A673 (cell line): ENCODE data around the gene ITCH. TPM values are rescaled to one million over a fixed set of nuclear protein-coding genes. Genes with fewer than 3 reads are reported as not detected.
"Not testable (repeated sequence)": the region's sequence is repeated elsewhere in the genome, so short reads cannot be mapped to it uniquely, and the experiment has no call there.

Source experiments
- BruUV-seq: library from RNA; stranded (reverse); fragments of 400-500 nt; replicated peaks from 2 replicates; lab custom pipeline; 2021; lab: Mats Ljungman, UMichigan
- CTCF ChIA-PET: fragments of 300-600 bp; sonication (Branson Sonifier 250); formaldehyde crosslinking; loops from one replicate; lab custom pipeline; 2022; ENCODE audit warnings: antibody characterized with exemption; lab: Charles Lee
- POLR2A ChIA-PET: fragments of 300-600 bp; sonication (Branson Sonifier 250); formaldehyde crosslinking; loops from one replicate; lab custom pipeline; 2022; ENCODE audit warnings: antibody characterized with exemption; ENCODE audit not compliant: low non-redundant PET; lab: Charles Lee
- DNase-seq: peaks from one replicate; pipeline ENCODE4 v3.0.0-alpha.2; 2015; ENCODE audit warnings: low spot score
- H3K27ac ChIP-seq: fragments of 200-600 bp; sonication (generic); 2 replicates; pipeline ENCODE4 v1.5.1; 2016; ENCODE audit warnings: mixed run types, low read depth, mild to moderate bottlenecking, mixed read lengths, antibody characterized with exemption, low read length; ENCODE audit not compliant: poor library complexity, severe bottlenecking
- H3K27me3 ChIP-seq: fragments of 200-600 bp; sonication (generic); replicated peaks from 2 replicates; pipeline ENCODE4 v1.6.1; 2017; ENCODE audit warnings: mixed run types, low read depth, mild to moderate bottlenecking, mixed read lengths, antibody characterized with exemption, low read length; ENCODE audit not compliant: insufficient read depth, poor library complexity
- H3K36me3 ChIP-seq: fragments of 200-600 bp; sonication (generic); 2 replicates; pipeline ENCODE4 v1.6.1; 2016; ENCODE audit warnings: mixed run types, mild to moderate bottlenecking, mixed read lengths, antibody characterized with exemption, low read length; ENCODE audit not compliant: insufficient read depth, poor library complexity, severe bottlenecking
- H3K4me1 ChIP-seq: fragments of 200-600 bp; sonication (generic); 2 replicates; pipeline ENCODE4 v1.6.1; 2017; ENCODE audit warnings: mixed run types, mild to moderate bottlenecking, mixed read lengths, antibody characterized with exemption, low read length; ENCODE audit not compliant: insufficient read depth, poor library complexity, severe bottlenecking
- H3K4me3 ChIP-seq: fragments of 200-600 bp; sonication (generic); 2 replicates; pipeline ENCODE4 v1.5.1; 2016; ENCODE audit warnings: low read depth, mixed run types, mild to moderate bottlenecking, mixed read lengths, low read length; ENCODE audit not compliant: poor library complexity, severe bottlenecking
- H3K9me3 ChIP-seq: fragments of 200-600 bp; sonication (generic); 2 replicates; pipeline ENCODE4 v1.6.1; 2016; ENCODE audit warnings: mixed run types, low read depth, mild to moderate bottlenecking, mixed read lengths, antibody characterized with exemption, low read length; ENCODE audit not compliant: poor library complexity, severe bottlenecking
- EZH2 ChIP-seq: fragments of 200-600 bp; sonication (generic); IDR thresholded peaks from 2 replicates; pipeline ENCODE4 v1.6.1; 2017; ENCODE audit warnings: borderline replicate concordance, low read depth, mild to moderate bottlenecking, mixed read lengths, antibody characterized with exemption, low read length; ENCODE audit not compliant: poor library complexity, severe bottlenecking
- intact Hi-C: fragments of 100-400 bp; cut with micrococcal nuclease; formaldehyde crosslinking; loops from one replicate; pipeline ENCODE4 v1.10.0; 2022; ENCODE audit not compliant: unreplicated experiment
- total RNA-seq: library from RNA; stranded (reverse); gene quantifications from 2 replicates; pipeline ENCODE4 v1.2.3, GENCODE V29; 2021
- TF ChIP-seq, protein P1 (sequence below): fragments of 300-800, 200-600 bp; sonication (generic); conservative IDR thresholded peaks from 2 replicates; pipeline ENCODE4 v1.5.1; 2017; ENCODE audit warnings: low read depth, mild to moderate bottlenecking, antibody characterized with exemption, low read length, moderate library complexity, mixed read lengths

ITCH gene
- total RNA-seq, 1 experiment from 2014 or later = 56.2 TPM

DNA sequence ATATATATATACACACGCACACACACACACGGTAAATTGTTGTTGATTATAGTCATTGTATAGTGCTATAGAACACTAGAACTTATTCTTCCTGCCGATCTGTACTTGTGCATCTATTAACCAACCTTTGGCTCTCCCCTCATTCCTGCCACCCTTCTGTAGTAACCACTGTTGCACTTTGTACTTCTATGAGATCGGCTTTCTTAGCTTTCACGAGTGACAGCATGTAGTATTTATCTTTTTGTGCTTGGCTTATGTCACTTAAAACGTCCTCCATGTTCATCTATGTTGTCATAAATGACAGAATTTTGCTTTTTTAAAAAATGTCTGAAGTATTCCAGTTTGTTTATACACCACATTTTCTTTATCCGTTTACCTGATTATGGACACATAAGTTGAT lies 132.2 kb downstream of the ITCH start:
- intact Hi-C loops = no loop called here
- no TSS peak for BruUV-seq
- Histone ChIP-seq H3K27me3 (no peaks in the 10 kb centered on the region), H3K27ac (no peak overlapping the region), H3K4me3 (no peak overlapping the region), H3K9me3 (peaks cover under 1% of the 10 kb centered on the region), H3K4me1 (no peaks in the 10 kb centered on the region), H3K36me3 (peaks cover 51% of the 10 kb centered on the region)
- TF ChIP-seq EZH2 = no peak
- TF ChIP-seq, protein P1, sequence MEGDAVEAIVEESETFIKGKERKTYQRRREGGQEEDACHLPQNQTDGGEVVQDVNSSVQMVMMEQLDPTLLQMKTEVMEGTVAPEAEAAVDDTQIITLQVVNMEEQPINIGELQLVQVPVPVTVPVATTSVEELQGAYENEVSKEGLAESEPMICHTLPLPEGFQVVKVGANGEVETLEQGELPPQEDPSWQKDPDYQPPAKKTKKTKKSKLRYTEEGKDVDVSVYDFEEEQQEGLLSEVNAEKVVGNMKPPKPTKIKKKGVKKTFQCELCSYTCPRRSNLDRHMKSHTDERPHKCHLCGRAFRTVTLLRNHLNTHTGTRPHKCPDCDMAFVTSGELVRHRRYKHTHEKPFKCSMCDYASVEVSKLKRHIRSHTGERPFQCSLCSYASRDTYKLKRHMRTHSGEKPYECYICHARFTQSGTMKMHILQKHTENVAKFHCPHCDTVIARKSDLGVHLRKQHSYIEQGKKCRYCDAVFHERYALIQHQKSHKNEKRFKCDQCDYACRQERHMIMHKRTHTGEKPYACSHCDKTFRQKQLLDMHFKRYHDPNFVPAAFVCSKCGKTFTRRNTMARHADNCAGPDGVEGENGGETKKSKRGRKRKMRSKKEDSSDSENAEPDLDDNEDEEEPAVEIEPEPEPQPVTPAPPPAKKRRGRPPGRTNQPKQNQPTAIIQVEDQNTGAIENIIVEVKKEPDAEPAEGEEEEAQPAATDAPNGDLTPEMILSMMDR = no peak
- no peak for DNase-seq
- ChIA-PET CTCF (no interaction called here), POLR2A (no interaction called here)

DNA sequence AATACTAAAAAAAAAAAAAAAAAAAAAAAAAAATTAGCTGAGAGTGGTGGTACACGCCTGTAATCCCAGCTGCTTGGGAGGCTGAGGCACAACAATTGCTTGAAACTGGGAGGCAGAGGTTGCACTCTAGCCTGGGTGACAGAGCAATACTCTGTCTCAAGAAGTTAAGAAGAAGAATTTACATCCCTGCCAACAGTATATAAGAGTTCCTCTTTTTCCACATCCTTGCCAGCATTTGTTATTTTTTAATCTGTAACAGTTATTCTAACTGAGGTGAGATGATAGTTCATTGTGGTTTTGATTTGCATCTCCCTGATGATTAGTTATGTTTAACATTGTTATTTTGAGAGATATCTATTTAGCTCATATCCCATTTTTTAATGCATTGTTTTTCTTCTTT lies 132.8 kb downstream of the ITCH start:
- ChIA-PET POLR2A (no interaction called here), CTCF (no interaction called here)
- intact Hi-C loops = no loop called here
- no peak for DNase-seq
- Histone ChIP-seq H3K4me1 (no peaks in the 10 kb centered on the region), H3K36me3 (peaks cover 51% of the 10 kb centered on the region), H3K4me3 (no peak overlapping the region), H3K9me3 (peaks cover 6% of the 10 kb centered on the region), H3K27me3 (no peaks in the 10 kb centered on the region), H3K27ac (no peak overlapping the region)
- BruUV-seq = no TSS peak
- TF ChIP-seq EZH2 = no peak
- TF ChIP-seq, protein P1 = no peak

DNA sequence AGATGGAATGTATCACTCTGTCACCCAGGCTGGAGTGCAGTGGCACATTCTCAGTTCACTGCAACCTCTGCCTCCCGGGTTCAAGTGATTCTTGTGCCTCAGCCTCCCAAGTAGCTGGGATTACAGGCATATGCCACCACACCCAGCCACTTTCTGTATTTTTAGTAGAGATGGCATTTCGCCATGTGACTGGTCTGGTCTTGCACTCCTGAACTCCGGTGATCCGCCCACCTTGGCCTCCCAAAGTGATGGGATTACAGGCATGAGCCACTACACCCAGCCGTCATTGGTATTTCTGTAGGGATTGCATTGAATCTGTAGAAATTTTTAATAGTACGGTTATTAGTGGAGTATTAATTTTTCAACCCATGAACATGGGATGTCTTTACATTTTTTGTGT lies 134.5 kb downstream of the ITCH start:
- intact Hi-C loops, CTCF ChIA-PET, DNase-seq, POLR2A ChIA-PET, H3K9me3 ChIP-seq, H3K4me1 ChIP-seq, H3K27ac ChIP-seq, H3K27me3 ChIP-seq, BruUV-seq, H3K4me3 ChIP-seq: not testable (repeated sequence)
- H3K36me3 ChIP-seq = peaks cover 36% of the 10 kb centered on the region

DNA sequence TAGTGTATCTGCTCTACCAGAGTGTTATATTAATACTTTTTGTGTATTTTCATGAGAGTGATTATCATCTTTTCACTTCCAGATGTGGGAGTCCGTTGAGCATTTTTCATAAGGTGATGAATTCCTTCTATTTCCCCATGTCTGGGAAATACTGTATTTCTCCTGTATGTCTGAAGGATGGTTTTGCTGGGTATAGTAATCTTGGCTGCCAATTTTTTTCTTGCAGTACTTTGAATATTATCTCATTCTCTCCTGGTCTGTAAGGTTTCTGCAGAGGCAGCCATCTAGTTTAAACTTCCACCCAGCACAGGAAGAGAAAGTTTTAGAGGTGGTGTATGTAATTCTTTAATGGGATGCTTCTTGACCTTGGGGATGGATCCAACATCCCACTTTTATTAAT lies 137.8 kb downstream of the ITCH start:
- peaks cover 6% of the 10 kb centered on the region for H3K9me3 ChIP-seq
- no peak overlapping the region for H3K4me3 ChIP-seq
- CTCF ChIA-PET = no interaction called here
- no peak for DNase-seq
- no peak overlapping the region for H3K27ac ChIP-seq
- H3K36me3 ChIP-seq = peaks cover 30% of the 10 kb centered on the region
- intact Hi-C loops = no loop called here
- POLR2A ChIA-PET = no interaction called here
- no peaks in the 10 kb centered on the region for H3K27me3 ChIP-seq
- no peak for TF ChIP-seq EZH2
- TF ChIP-seq, protein P1 = no peak
- no TSS peak for BruUV-seq
- H3K4me1 ChIP-seq = no peaks in the 10 kb centered on the region
